Activated naive CD8-positive, alpha-beta T cell treated with anti-CD3 and anti-CD28 coated beads, Interleukin-2, amount 10 ng/mL, durations not matched to agents 7 days and 5 days (primary cell): ENCODE data around the gene GRK3. TPM values are rescaled to one million over a fixed set of nuclear protein-coding genes. Genes with fewer than 3 reads are reported as not detected.
A peak's percentile ranks its signal among the peaks of the same experiment; 100 is the strongest.

Source experiments
- ATAC-seq: fragments of 150-1000 bp; cut with Tn5 transposase; one replicate; pipeline ENCODE4 v1.10.0; 2021; ENCODE audit warnings: low read depth, moderate library complexity
- POLR2A ChIA-PET: fragments of 350-600 bp; sonication (Branson Sonifier 250); formaldehyde crosslinking; loops from one replicate; lab custom pipeline; 2021; ENCODE audit warnings: antibody characterized with exemption; lab: Charles Lee
- DNase-seq: peaks from one replicate; pipeline ENCODE4 v3.0.0; 2021
- H3K27ac Mint-ChIP-seq: one replicate; pipeline ENCODE4 v1.8.0; 2022; ENCODE audit warnings: mild to moderate bottlenecking, mixed read lengths
- H3K27me3 Mint-ChIP-seq: one replicate; pipeline ENCODE4 v1.8.0; 2022; ENCODE audit warnings: mild to moderate bottlenecking, moderate library complexity, mixed read lengths
- H3K36me3 Mint-ChIP-seq: one replicate; pipeline ENCODE4 v1.8.0; 2021; ENCODE audit warnings: mild to moderate bottlenecking, mixed read lengths
- H3K4me1 Mint-ChIP-seq: one replicate; pipeline ENCODE4 v1.8.0; 2021; ENCODE audit warnings: mixed read lengths
- H3K4me3 Mint-ChIP-seq: one replicate; pipeline ENCODE4 v1.8.0; 2022; ENCODE audit warnings: mild to moderate bottlenecking, moderate library complexity, mixed read lengths
- H3K9me3 Mint-ChIP-seq: one replicate; pipeline ENCODE4 v1.8.0; 2021; ENCODE audit warnings: mixed read lengths
- total RNA-seq, 2 experiments: library from RNA; stranded (reverse); gene quantifications; one replicate each; pipeline ENCODE4 v1.2.3, GENCODE V29; 2021

The GRK3 gene
- total RNA-seq, 2 experiments from 2014 or later: 30.7 to 32.6 TPM

DNA sequence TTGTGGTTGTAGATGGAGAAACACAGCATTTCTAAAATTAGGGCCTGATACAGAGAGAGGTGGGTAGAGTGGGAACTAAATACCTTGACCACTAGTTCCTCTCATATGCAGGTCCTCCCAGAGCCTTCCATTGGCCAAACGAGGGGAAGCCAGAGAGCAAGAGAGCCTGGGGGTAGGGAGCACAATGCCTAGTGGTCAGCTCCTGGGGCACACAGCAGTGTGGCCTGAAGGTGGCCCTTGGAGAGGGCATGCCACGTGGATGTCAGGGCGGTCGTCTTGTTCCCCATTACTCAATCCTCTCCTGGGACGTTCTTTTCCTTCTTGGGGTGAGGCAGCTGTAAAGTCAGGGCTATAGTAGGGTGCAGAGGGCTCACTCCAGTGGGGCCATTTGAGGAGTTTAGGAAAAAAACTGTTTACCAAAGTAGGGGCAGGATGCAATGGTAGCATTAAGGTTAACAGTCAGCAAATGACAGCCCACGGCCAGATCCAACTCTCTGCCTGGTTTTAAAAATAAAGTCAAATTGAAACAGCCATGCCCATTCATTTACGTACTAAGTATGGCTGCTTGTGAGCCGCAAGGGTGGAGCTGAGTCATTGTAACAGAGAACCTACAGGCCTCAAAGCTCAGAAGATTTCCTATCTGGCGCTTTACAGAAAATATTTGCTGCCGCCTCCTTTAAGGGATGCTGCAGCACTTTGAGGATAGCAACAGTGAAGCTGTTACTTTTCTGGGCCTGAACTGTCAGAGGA, 185.1 kb downstream of the GRK3 start:
- peak overlapping the region; percentile 81 for H3K27ac Mint-ChIP-seq
- POLR2A ChIA-PET: interaction anchor here (0.9 kb wide), 1 partner anchor 42 kb away, joined by 3 read pairs; no protein-coding TSS in a partner anchor
- H3K4me1 Mint-ChIP-seq: peaks cover 31% of the 10 kb centered on the region
- DNase-seq: no peak
- H3K4me3 Mint-ChIP-seq: no peak overlapping the region
- H3K27me3 Mint-ChIP-seq: no peaks in the 10 kb centered on the region
- peak; percentile 41 for ATAC-seq
- peaks cover 2% of the 10 kb centered on the region for H3K9me3 Mint-ChIP-seq
- H3K36me3 Mint-ChIP-seq: peaks cover 5% of the 10 kb centered on the region

DNA sequence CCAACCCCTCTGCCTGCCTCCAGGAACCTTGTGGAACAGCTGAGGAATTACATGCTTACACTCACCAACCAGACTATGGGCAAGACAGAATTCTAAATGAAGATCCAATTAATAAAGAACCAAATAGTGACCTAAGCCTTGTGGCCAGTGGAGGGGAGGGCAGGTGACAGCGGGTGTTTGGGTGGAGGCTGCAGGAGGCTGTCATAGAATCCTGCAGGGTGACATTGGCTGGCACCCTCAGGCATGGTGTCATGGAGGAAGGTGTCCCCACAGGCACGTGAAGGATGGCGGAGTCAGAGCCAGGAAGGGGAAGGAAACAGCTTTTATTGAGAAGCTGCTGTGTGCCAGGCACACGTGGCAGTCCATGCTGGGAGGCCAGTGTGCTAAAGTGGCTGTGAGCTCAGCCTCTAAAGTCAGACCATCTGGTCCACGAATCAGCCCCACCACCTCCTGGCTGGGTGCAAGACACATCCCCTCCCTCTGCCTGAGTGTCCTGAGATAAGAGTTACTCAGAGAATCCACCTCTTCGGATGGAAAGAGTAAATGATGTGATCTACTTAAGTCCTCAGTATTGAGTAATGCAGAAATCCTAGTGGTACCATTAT, 186.2 kb downstream of the GRK3 start:
- POLR2A ChIA-PET: no interaction called here
- peaks cover 27% of the 10 kb centered on the region for H3K4me1 Mint-ChIP-seq
- ATAC-seq (no peak), DNase-seq (no peak)
- H3K4me3 Mint-ChIP-seq: no peak overlapping the region
- H3K9me3 Mint-ChIP-seq: peaks cover 2% of the 10 kb centered on the region
- peaks cover 5% of the 10 kb centered on the region for H3K36me3 Mint-ChIP-seq
- no peaks in the 10 kb centered on the region for H3K27me3 Mint-ChIP-seq
- H3K27ac Mint-ChIP-seq: peak overlapping the region; percentile 81

DNA sequence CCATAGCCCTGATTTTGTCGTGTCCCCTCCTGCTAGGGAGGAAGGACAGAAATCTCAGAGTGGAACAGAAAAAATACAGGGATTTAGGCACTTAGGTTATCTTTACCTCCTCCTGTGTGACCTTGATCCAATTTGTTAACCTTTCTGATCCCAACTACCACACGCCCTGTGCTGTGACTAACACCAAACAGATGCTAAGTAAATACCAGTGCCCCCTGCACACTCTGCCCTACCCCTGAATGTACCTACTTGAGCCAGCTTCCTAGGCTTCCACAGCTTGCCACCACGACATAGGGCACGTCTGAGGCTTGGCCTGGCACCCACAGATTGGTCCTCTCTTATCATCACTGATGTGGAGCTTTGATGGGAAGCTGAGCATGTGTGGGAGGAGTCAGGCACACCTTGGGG, 186.7 kb downstream of the GRK3 start:
- H3K27me3 Mint-ChIP-seq: no peaks in the 10 kb centered on the region
- H3K36me3 Mint-ChIP-seq: peaks cover 5% of the 10 kb centered on the region

DNA sequence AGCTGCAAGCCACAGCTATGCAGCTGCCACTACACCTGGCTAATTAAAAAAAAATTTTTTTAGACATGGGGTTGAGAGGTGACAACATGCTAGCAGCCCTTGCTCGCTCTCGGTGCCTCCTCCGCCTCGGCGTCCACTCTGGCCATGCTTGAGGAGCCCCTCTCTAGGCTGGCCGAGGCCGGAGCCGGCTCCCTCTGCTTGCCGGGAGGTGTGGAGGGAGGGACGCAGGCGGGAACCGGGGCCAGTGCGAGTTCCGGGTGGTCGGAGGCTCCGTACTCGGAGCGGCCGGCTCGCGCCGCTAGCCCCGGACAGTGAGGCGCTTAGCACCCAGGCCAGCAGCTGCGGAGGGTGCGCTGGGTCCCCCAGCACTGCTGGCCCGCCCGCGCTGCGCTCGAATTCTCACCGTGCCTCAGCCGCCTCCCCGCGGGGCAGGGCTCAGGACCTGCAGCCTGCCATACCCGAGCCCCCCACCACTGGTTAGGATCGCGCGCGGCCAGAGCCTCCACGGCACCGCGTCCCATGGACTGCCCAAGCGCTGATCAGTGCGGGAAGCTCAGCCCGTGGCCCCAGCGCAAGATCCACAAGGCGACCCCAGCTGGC, 188.2 kb downstream of the GRK3 start:
- peaks cover 5% of the 10 kb centered on the region for H3K36me3 Mint-ChIP-seq
- H3K4me1 Mint-ChIP-seq: peaks cover 21% of the 10 kb centered on the region
- no peak for ATAC-seq
- H3K27ac Mint-ChIP-seq: no peak overlapping the region
- no peak for DNase-seq
- POLR2A ChIA-PET: no interaction called here
- no peak overlapping the region for H3K4me3 Mint-ChIP-seq
- no peaks in the 10 kb centered on the region for H3K9me3 Mint-ChIP-seq
- no peaks in the 10 kb centered on the region for H3K27me3 Mint-ChIP-seq

More for the DNA sequence above, 186.7 kb downstream of the GRK3 start:
- DNase-seq (no peak), ATAC-seq (no peak)
- POLR2A ChIA-PET: no interaction called here
- peaks cover 22% of the 10 kb centered on the region for H3K4me1 Mint-ChIP-seq
- H3K9me3 Mint-ChIP-seq: peaks cover 2% of the 10 kb centered on the region
- no peak overlapping the region for H3K4me3 Mint-ChIP-seq
- H3K27ac Mint-ChIP-seq: no peak overlapping the region

DNA sequence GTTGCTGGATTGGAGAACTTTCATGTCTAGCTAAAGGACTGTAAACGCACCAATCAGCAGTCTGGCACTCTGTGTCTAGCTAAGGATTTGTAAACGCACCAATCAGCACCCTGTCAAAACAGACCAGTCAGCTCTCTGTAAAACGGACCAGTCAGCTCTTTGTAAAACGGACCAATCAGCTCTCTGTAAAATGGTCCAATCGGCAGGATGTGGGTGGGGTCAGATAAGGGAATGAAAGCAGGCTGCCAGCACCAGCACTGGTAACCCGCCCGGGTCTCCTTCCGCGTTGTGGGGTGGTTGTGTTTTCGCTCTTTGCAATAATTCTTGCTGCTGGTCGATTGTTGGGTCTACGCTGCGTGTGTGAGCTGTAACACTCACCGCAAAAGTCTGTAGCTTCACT, 188.8 kb downstream of the GRK3 start:
- H3K36me3 Mint-ChIP-seq: peaks cover 5% of the 10 kb centered on the region
- no peak overlapping the region for H3K27ac Mint-ChIP-seq
- H3K4me3 Mint-ChIP-seq: no peak overlapping the region
- DNase-seq (no peak), ATAC-seq (no peak)
- no peaks in the 10 kb centered on the region for H3K27me3 Mint-ChIP-seq
- POLR2A ChIA-PET: no interaction called here
- H3K4me1 Mint-ChIP-seq: peaks cover 21% of the 10 kb centered on the region
- no peaks in the 10 kb centered on the region for H3K9me3 Mint-ChIP-seq

DNA sequence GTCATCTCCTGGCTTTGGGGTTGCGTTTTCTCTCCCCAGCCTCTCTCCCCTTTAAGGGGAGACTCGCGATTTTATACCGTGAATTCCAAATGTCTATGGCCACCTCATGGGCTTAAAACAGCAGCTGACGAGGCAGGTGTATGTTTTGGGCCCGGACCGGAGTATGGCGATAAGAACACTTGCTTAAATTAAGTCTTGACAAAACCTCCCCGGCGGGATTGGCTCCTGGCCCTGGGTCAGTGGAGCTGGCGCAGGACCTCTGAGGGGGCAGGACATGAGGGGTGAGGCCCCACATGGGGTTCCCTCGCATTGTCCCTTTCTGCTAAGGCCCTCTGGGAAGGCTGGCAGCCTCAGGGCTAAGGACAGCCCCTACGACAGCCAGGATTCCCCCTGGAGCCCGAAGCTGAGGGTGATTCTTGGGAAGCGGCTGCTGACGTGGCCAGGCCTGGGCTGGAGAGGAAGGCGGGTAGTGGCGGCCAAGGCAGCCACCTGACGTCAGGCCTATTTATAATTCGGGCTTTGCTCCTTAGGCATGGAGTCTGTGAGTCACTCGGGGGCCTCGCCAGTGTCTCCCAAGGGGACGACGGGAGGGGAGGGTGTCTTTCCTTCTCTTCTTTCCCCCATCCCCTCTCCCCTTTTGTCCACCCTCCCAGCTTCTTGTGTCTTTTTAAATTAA, 190.2 kb downstream of the GRK3 start:
- no peaks in the 10 kb centered on the region for H3K9me3 Mint-ChIP-seq
- no peaks in the 10 kb centered on the region for H3K27me3 Mint-ChIP-seq
- H3K4me1 Mint-ChIP-seq: peaks cover 15% of the 10 kb centered on the region
- DNase-seq (no peak), ATAC-seq (no peak)
- H3K4me3 Mint-ChIP-seq: no peak overlapping the region
- POLR2A ChIA-PET: no interaction called here
- peaks cover 5% of the 10 kb centered on the region for H3K36me3 Mint-ChIP-seq
- peak overlapping the region; percentile 34 for H3K27ac Mint-ChIP-seq

DNA sequence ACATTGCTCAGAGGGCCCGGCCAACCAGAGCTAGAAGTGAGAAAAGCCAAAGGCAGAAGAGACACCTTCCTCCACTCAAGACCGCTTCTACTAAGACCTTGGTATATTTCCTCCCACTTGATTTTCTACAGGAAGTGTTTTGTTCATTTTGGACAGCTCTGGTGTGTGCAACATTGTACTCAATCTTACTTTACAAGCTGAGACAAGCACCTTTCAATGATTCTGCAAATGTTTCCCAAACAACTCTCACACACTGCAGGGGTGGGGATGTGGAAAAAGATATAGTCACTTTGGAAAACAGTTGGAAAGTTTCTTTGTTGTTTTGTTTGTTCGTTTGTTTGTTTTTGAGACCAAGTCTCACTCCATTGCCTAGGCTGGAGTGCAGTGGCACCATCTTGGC, 193.2 kb downstream of the GRK3 start:
- Mint-ChIP-seq H3K27me3 (no peaks in the 10 kb centered on the region), H3K4me1 (peaks cover 19% of the 10 kb centered on the region), H3K4me3 (no peak overlapping the region), H3K27ac (peak overlapping the region; percentile 71), H3K36me3 (peaks cover 6% of the 10 kb centered on the region), H3K9me3 (no peaks in the 10 kb centered on the region)
- POLR2A ChIA-PET: interaction anchor here (0.6 to 1.5 kb wide), 3 partner anchors 14 to 55 kb away, joined by 3 to 5 read pairs (median 3); no protein-coding TSS in a partner anchor
- no peak for DNase-seq
- ATAC-seq: no peak

DNA sequence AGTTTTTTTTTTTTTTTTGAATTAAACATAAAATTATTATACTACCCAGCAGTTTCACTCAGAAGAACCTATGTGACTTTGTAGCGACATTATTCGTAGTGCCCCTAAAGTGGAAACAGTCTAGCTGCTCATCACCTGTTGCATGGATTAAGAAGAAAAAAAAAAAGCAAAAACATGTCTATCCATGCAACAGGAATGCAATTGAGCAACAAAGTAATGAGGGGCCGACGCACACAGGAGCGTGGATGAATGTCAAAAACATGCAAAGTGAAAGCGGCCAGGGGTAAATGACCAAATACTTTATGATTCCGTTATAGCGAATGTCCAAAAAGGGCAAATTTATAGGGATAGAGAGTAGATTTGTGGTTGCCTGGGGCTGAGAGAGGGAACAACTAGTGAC, 193.8 kb downstream of the GRK3 start:
- Mint-ChIP-seq H3K4me3 (no peak overlapping the region), H3K9me3 (no peaks in the 10 kb centered on the region), H3K36me3 (peaks cover 6% of the 10 kb centered on the region), H3K27ac (no peak overlapping the region), H3K4me1 (peaks cover 19% of the 10 kb centered on the region), H3K27me3 (no peaks in the 10 kb centered on the region)
- POLR2A ChIA-PET: interaction anchor here (1.5 kb wide), 1 partner anchor 21 kb away, joined by 5 read pairs; no protein-coding TSS in a partner anchor
- DNase-seq (no peak), ATAC-seq (no peak)

DNA sequence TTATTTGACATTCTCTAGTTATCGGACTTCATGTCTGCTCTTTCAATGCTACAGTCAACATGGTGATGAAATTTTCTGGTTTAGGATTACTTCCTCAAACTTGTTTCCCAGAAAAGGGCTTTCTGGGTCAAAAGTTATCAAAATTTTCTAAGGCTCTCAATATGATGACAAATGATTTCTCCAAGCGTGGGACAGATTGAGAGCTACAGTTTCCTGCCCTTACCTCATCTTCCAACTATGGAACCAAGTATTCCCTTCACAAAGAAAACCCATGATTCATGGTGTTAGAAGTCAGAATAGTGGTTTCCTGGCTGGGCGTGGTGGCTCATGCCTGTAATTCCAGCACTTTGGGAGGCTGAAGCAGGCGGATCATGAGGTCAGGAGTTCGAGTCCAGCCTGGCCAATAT, 195.4 kb downstream of the GRK3 start:
- ATAC-seq (no peak), DNase-seq (no peak)
- Mint-ChIP-seq H3K36me3 (peaks cover 6% of the 10 kb centered on the region), H3K4me3 (no peak overlapping the region), H3K4me1 (peaks cover 23% of the 10 kb centered on the region), H3K27me3 (no peaks in the 10 kb centered on the region), H3K27ac (no peak overlapping the region), H3K9me3 (peaks cover 2% of the 10 kb centered on the region)
- POLR2A ChIA-PET: interaction anchor here (0.6 to 1.7 kb wide), 2 partner anchors 24 to 65 kb away, joined by 6 to 9 read pairs; no protein-coding TSS in a partner anchor

DNA sequence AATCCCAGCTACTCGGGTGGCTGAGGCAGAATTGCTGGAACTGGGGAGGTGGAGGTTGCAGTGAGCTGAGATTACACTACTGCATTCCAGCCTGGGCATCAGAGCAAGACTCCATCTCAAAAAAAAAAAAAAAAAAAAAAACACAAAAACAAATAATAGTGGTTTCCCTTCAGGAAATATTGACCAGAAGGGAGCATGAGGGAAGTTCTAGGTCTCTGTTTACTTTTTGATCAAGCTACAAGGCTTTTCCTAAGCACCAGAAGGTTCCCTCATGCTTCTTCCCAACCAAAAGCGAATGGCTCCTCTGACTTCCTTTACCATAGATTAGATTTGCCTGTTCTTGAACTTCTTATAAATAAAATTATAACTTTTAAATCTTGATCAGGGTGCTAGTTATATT, 195.8 kb downstream of the GRK3 start:
- ATAC-seq: no peak
- Mint-ChIP-seq H3K27ac (no peak overlapping the region), H3K4me3 (no peak overlapping the region), H3K4me1 (peaks cover 23% of the 10 kb centered on the region), H3K36me3 (peaks cover 6% of the 10 kb centered on the region), H3K9me3 (peaks cover 3% of the 10 kb centered on the region), H3K27me3 (no peaks in the 10 kb centered on the region)
- DNase-seq: no peak
- POLR2A ChIA-PET: interaction anchor here (0.6 to 1.7 kb wide), 2 partner anchors 24 to 64 kb away, joined by 6 to 9 read pairs; no protein-coding TSS in a partner anchor

DNA sequence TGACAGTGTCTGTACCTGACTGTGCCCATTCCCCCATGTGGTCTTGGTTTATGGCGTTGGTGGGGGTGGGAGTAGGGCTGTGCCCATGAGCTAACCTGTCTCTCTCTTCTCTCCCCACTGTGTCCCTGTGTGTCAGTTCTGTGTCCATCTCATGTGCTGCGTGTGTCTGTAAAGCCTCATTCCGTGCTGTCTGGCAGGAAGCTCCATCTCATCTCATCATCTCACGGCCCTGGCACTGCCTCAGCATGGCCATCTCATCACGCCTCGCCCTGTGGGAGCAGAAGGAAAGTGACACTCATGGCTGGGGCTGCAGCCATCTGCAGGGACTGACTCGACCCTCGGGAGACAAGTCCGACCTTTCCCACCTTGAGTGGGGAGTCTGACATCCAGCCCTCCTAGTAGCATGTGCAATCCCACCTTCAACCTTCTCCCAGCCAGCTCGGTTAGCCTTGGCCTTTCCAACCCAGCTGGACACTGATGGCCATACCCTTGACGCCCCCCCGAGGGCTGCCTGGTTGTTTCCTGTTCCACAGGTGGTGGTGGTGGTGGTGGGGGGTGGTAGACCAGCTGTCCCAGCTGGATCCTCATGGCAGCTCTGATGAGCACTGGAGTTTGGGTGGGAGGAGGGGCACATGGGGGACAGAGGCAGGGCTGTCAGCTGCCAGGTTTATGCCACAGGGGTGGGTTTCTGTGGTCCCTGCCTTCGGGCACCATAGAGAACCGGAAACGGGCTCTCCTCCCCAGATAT, 196.5 kb downstream of the GRK3 start:
- DNase-seq: no peak
- peaks cover 7% of the 10 kb centered on the region for H3K9me3 Mint-ChIP-seq
- ATAC-seq: peak; percentile 22
- H3K4me3 Mint-ChIP-seq: no peak overlapping the region
- POLR2A ChIA-PET: interaction anchor here (0.5 to 1.7 kb wide), 2 partner anchors 25 to 911 kb away, joined by 3 to 9 read pairs; no protein-coding TSS in a partner anchor
- H3K4me1 Mint-ChIP-seq: peaks cover 23% of the 10 kb centered on the region
- H3K27me3 Mint-ChIP-seq: no peaks in the 10 kb centered on the region
- H3K36me3 Mint-ChIP-seq: peaks cover 9% of the 10 kb centered on the region
- H3K27ac Mint-ChIP-seq: peak overlapping the region; percentile 18

DNA sequence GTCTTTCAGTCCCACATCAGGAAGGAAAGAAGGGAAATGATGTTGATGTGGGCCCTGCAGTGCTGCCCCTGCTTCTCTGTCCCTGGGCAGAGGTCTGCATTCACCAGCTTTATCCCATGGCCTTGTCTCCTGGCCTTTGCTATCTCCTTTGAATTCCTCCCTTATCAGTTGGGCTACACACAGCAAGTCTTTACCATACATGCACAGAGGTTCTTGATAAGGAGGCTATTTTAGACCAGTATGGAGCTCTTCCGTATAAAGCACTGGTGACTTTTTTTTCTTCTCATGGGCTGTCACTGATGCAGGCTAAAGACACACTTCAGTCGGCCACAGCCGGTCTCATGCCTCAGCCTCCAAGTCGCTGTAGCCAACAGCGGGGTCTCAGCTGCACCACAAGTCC, 197.7 kb downstream of the GRK3 start:
- POLR2A ChIA-PET: no interaction called here
- H3K4me3 Mint-ChIP-seq: no peak overlapping the region

More for the DNA sequence above, 197.7 kb downstream of the GRK3 start:
- Mint-ChIP-seq H3K36me3 (peaks cover 20% of the 10 kb centered on the region), H3K27me3 (no peaks in the 10 kb centered on the region), H3K27ac (peak overlapping the region; percentile 47), H3K4me1 (peaks cover 23% of the 10 kb centered on the region), H3K9me3 (peaks cover 16% of the 10 kb centered on the region)
- no peak for ATAC-seq
- DNase-seq: no peak
